Esophagus mucosa (tissue), 1 donor: ENCODE measurements around the gene RFX3. TPM values are rescaled to one million over a fixed set of nuclear protein-coding genes. Genes with fewer than 3 reads are reported as not detected.
A peak's percentile ranks its signal among the peaks of the same experiment; 100 is the strongest.

Experiments
- ATAC-seq: fragments of 200-7000 bp; cut with Tn5 transposase; one replicate; pipeline ENCODE4 v1.9.1; 2020
- total RNA-seq: library from RNA; stranded (reverse); gene quantifications from one replicate; pipeline ENCODE4 v1.2.4, GENCODE V29; 2023
- donor health status: DM: yes; HTN: yes; CAD: no.

The RFX3 gene
- total RNA-seq, 1 donor from 2014 or later: 3.5 TPM

DNA sequence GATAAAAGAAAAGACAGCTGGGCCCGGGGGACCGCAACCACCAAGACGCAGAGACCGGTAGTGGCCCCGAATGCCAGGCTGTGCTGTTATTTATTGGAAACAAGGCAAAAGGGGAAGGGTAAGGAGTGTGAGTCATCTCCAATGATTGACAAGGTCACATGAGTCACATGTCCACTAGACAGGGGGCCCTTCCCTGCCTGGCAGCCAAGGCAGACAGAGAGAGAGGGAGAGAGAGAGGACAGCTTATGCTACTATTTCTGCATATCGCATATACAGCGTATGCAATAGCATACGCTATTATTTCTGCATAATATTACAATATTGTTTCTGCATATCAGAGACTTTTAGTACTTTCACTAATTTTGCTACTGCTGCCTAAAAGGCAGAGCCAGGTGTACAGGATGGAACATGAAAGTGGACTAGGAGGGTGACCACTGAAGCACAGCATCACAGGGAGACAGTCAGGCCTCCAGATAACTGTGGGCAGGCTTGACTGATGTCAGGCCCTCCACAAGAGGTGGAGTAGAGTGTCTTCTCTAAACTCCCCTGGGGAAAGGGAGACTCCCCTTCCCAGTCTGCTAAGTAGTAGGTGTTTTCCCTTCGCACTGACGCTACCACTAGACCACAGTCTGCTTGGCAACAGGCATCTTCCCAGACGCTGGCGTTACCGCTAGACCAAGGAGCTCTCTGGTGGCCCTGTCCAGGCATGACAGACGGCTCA, 50.3 kb downstream of the RFX3 start:
- ATAC-seq: no peak

DNA sequence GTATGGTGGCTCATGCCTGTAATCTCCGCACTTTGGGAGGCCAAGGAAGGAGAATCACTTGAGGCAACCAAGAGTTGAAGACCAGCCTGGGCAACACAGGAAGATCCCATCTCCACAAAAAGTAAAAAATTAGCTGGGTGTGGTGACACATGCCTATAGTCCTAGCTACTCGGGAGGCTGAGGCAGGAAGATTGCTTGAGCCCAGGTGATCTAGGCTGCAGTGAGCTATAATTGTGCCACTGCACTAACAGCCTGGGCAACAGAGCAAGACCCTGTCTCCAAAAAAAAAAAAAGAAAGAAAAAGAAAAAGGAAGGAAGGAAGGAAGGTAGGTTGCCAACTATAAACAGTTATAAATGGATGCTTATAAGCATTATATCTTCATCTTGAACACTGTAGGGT, 51.0 kb downstream of the RFX3 start:
- ATAC-seq: no peak

DNA sequence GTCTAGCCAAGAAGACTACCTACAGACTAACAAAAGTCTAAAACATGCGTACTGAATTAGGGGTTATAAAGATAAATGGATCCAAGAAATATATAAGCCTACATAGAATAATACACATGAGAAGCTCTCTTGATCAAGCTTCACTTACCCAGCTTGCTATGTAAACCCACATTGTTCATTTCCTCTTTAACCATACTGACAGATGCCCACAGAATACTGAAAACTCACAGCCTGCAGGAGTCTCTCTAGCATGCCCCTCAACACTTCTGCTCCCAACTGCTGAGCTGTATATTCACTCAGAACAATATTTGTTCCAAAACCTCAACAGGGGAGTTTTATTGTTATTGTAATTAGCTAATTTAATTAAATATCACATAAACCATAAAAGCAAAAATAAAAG, 52.4 kb downstream of the RFX3 start:
- ATAC-seq: no peak

DNA sequence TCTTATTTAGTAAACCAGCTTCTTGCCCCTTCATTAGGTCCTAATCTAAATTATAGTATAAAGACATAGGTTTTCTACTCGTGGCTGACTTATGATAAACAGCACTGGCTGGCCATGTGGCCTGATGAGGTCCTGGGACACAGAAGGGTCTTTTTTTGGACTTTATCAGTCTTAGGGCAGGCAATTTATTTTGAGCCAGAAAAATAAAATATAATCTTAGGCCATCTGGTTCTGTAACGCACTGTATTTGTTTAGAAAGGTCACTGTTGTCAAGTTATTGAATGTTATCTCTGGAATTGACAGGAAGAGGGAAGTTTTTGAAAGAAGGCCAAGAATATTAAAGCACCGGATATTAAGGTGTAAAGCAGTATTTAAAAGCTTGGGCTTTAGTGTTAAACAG, 53.9 kb downstream of the RFX3 start:
- ATAC-seq: no peak

DNA sequence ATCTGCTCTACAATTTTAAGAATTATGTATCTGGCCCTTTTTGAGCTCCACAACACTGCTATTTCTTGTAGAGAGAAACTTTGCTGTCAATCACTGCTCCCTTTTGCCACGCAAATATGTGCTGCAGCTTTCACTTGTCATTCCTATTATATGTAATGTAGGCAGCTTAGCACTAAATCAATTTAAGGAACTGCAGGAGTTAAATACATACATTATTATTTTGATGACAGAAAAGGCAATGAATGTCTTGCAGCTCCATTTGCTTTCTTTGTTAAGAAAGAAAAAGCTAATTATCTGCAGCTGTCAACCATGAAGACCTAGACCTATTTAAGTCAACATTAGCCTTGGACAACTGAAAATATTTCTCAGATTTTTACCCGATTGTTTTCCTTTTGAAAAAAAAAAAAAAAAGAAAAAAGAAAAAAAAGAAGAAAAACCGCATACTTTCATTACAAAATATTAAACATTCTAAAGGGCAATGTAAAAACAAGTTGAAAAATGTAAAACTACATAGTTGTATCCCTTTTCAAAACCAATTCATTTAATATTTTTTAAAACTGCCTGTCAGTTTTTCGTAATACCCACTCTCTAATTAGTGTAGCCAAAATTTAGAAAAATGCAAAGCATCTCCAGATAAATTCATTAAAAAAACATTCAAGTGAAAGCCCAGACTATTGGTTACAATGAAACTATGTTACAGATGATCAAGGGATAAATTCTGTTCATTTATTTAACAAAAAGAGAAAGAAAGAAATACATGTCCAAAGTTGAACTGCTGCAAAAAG, 57.2 kb downstream of the RFX3 start:
- no peak for ATAC-seq

DNA sequence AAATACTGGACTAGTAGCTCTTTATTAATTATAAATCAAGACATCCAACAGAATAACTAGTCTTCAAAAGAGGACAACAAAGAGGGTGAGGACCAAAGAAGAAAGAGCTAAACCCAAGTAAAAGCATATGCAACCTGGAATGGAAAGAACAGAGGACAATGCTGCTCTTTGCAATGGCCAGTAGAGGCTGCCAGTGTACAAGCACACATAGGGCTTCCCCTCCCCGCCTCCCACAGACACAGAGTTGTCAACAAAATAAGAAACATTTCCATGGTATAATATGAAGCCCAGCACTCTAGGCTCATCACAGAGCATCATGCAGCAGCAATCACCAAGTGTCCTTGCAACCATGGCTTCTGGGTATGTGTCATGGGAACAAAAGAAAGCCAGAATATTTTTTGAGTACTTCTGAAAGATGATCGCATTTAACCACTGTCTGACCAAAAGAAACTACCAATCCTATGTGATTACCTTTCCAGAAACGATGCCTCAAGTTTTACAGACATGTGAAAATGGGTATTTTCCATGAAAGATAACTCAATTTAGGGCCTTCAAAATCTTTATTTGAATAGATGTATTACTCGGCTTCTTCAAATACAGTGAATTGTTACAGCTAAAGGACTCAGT, 58.1 kb downstream of the RFX3 start:
- ATAC-seq: peak; percentile 85

DNA sequence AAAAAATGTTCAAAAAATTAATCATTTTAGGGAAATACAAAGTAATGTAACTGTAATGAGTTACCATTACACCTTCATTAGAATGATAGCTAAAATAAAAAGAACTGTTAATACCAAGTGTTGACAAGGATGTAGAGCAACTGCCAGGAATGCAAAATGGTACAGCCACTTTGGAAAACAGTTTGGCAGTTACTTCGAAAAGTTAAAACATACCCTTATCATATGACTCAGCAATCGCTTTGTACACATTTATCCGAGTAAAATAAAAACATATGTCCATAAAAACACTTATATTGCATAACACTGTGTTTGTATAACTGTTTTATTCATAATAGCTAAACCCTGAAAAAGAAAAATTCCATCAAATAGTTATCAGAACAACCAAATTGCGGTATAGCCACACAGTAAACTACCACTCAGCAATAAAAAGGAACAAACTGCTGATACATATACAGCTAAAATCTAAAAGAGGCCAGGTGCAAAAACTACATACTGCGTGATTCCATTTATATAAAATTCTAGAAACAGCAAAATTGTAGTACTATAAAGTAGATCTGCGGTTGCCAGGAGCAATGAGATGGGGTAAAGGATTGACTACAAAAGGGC, 61.7 kb downstream of the RFX3 start:
- ATAC-seq: no peak

DNA sequence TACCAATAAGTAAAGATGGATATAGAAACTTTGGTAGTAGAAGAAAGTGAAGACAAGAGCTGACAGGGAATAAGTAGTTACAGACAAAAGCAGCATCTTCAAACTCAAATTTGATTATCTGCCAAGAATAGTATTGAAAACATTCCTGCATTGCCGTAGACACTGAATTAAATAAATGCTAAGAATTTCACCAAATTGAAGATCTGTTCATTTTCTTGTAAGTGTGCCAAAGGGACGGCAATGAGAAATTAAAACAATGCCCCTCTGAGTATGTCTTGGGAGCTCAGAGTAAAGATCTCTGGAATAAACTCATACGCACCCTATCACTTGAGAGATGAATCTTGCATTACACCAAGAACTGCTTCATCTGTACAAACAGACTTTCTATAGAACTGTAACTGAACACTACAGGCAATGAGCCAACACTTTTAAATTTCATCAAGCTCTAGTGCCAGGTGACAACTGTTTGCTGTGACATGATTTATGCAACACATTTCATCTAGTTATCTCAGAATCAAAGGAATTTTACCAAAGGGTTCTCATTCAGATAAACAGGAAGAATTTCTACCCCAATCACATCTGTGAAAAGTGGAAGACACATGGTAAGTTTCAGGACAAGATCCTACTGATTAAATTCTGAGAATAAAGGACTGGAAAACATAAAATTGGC, 66.9 kb downstream of the RFX3 start:
- ATAC-seq: no peak

DNA sequence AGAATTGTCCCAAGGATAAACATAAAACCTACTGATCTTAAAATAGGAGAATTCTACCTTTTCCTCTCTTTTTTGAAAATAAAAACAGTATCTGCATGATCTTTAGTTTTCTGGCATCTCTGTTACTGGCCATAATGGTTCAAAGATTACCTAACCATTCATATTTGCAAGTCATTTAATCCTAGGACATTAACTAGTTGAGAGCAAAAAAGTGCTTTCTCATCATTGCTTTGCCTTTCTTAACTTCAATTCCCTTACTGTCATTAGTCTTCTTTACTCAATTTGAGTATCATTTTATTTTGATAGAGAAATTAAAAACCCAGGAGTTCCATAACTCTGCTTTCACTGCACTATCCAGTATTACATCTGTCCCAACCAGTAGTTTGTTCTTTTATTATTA, 68.6 kb downstream of the RFX3 start:
- no peak for ATAC-seq

DNA sequence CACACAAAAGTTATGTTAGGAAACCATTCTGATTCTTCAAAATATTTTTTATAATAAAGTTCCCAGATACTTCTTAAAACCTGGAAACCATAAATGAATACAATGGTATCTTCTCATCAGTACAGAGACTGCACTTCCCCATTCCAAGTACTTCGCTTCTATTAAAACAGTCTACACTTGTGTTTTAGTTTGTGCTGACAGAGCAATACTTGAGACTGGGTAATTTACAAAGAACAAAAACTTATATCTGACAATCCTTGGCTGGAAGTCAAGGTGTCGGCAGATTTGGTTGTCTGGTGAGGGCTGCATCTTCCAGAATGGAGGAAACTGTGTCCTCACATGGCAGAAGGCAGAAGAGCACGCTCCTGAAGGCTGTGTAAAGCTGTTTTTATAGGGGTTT, 70.1 kb downstream of the RFX3 start:
- ATAC-seq: no peak

DNA sequence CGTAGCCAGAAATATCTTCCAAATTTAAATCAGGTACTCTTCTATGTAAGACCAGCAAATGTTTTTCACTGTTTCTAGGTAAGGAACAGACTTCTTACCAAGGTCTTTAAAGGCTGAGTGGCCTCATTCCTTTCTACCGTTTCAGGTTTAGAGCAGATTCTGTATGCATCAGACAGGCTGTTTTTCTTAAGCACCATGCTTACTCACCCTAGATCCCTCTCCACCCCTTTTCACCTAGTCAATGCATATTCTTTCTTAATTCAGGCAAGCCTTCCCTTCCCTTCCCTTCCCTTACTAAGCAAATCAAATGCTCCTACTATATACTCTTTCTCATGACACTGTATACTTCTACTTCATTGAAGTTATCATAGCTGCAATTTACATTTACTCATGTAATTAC, 70.7 kb downstream of the RFX3 start:
- peak; percentile 59 for ATAC-seq

DNA sequence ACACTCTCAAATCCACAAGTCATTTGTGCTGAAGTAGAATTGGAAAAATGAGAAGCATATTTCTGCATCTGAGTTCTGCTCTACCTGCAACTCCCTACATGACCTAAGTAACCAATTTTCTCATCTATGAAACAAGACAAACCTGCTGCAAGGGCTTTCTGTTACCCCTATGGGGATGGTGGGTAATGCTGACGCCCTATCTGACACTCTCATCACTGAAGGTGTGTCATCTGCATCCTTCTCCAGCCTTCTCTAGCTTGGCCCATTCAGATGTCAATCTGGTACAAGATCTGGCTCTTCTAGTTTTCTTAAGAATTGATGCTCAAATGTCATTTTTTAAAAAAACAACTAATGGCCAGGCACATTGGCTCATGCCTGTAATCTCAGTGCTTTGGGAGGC, 73.8 kb downstream of the RFX3 start:
- no peak for ATAC-seq

DNA sequence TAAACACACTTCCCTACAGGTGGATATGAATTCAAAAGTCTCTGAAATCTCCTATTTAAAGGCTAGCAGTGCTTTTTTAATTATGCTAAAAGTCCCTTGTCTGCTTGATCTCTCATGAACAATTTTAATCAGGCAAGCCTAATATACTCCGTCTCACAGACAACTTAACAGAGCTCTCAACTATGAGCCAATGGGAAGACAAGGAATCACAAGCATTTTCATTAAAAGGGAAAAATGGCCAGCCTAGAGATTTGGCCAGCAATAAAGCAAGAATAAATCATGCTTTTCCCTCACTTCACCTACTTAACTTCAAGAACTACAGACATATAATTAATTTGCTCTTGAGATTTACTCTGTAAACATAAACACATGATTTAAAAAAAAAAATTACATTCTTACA, 78.0 kb downstream of the RFX3 start:
- ATAC-seq: no peak

DNA sequence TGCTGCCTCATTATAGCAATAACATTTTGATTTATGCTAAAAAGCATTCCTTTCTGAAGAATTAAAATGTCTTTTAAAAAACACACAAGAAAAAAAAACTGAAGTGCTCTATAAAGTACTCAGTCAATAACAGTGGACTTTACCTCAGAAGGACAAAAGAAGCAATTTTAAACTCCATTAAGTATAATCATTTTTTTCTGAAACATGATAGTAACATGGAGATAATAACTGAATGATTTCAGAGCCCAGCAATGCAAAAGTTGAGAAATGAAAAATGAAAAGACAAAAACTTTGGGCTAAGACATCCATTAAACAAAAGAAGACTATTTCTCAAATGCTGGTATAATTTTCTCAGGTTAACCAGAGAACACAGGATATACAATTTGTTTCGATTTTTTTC, 78.7 kb downstream of the RFX3 start:
- no peak for ATAC-seq

DNA sequence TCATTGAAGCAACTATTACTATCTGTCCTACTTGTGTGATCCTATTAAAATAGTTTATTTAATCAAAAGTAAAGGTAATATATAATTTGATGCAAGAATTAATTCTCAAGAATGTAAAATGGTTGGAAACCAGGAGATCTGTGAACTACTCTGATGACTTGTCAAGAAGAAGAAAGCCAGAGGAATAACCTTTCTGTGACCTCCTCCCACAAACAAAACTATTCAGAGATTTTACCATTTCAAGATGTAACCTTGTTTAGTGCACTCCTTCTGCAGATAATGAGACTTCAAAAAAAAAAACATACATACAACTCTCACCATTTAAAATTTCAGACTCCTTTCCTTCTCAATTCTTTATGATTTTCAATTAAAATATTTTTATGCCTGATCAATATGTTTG, 79.5 kb downstream of the RFX3 start:
- no peak for ATAC-seq

DNA sequence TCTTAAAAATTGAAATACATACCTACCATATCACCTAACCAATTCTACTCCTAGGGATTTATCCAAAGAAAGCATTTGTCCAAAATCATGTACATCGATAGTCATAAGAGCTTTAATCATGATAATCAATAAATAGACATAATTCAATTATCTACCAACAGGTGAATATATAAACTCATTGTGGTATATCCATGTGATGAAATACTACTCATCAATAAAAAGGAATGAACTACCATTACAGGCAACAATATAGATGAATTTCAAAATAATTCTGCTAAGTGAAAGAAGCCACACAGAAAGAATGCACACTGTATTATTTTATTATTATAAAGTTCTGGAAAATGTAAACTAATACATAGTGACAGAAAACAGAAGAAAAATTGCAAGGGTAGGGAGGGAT, 81.8 kb downstream of the RFX3 start:
- ATAC-seq: no peak

DNA sequence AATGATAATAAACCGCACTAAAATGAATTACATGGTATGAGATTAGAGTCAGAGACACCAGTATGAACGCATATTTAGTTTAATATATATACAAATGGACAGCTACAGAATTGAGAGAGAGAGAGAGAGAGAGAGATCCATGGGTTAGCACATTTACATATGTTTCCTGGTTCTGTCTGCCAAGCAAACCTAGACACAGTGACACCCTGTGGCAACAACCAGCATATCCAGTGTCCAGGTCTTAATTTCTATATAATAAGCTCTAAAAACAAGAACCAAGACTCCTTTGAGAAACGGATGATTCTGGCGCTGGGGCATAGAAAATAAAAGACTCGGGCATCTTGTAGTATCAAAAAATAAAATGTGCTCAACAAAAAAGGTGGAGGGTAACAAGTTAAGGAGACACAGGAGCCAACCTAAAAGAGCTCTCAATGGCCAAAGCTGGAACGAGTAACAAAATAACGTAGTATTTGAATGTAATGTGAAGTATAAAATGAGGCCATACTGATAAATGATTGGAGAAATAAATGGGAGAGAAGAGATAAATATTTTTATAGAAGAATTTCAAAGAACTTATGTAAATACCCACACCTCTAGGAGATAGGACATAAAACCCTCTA, 84.5 kb downstream of the RFX3 start:
- peak; percentile 79 for ATAC-seq

DNA sequence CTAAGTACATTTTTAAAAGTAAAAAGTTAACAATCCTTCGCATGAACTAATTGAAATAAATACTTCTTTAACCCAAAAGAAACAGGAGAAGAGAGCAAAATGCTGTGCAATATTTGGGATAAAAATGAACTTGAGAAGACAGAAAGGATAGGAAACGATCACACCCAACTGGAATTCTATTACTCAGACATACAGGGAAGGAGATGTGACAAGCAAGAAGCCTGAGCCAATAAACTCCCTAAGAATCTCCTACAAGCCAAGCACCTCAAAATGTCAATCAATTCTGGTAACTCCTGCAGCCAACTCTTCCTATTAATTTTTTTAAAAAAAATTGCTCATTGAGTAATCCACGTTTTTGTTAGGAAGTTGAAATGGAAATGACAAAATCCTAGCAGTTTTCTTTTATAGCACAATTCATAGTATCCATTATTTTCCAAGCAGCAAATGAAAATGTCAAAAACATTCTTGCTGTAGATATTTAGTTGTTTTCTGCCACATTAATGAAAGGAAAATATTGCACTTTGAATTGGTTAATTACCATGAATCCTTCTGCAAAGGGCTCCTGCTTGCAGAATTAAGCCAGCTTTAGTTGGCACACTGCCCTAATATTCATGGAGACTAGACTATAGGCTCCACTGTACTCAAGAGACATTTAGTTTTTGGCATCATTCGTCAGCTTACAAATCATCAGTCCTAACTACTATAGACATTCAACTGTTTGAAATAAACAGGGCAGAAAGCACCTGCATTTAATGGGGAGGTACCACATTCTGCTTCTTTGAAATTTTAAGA, 89.0 kb downstream of the RFX3 start:
- ATAC-seq: no peak

DNA sequence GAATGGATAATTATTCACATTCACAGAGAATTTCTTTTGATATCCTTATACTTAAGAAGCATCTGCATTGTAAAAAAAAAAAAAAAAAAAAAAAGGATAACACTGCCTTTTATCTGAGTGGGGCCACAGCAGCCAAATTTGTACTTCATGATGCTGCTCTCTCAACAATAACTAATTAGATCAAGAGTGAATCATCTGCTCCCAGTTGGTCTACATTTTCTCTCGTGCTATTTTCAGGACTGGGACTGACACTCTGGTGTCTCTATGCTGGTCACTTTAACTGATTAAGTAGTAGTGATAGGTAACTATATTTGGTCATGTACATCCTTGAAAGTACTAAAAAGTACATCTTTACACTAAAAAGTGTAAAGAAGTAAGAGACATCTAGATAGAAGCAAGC, 90.1 kb downstream of the RFX3 start:
- no peak for ATAC-seq

DNA sequence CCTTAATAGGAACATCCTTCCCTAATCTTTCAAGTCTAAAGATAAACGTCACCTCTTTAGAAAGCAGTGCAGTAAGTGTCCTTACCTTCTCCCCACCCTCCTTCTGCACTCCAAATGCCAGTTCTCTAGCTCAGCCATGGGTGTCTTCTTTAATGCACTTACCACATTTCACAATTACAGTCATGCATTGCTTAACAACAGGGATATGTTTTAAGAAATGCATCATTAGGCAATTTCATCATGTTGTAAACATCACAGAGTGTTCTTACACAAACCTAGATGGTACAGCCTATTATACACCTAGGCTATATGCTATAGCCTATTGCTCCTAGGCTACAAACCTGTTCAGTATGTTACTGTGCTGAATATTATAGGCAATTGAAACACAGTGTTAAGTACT, 91.2 kb downstream of the RFX3 start:
- ATAC-seq: peak; percentile 51

DNA sequence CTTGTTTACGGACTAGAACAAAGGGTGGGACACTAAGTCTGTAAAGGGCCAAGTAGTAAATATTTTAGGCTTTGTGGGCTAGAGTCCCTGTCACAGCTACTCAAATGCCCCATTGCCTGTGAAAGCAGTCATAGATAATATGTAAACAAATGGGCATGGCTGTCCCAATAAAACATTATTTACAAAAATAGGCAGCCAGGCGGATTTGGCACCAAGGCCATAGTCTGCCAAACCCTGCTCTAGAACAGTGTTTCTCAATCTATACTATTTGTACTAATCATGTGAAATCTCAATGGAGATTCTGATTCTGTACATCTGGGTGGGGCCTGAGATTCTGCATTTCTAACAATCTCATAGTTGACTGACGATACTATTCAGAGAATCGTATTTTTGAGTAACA, 92.0 kb downstream of the RFX3 start:
- ATAC-seq: no peak

DNA sequence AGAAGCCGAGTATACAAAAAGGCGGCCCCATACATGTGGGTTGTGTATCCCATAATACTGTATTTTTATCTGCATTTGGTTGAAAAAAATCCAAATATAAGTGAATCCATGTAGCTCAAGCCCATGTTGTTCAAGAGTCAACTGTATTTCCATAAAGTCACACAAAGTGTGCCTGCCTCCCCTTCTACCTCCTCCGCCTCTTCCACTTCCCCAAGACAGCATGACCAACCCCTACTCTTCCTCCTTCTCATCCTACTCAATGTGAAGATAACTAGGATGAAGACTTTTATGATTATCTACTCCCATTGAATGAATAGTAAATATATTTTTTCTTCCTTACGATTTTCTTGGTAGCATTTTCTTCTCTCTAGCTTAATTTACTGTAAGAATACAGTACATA, 92.7 kb downstream of the RFX3 start:
- no peak for ATAC-seq
